B cell (primary cell): ENCODE measurements around the gene SPAG7. TPM values are rescaled to one million over a fixed set of nuclear protein-coding genes. Genes with fewer than 3 reads are reported as not detected.

Experiments used
- ATAC-seq: fragments of 200-7000 bp; cut with Tn5 transposase; one replicate; pipeline ENCODE4 v1.10.0; 2021; ENCODE audit warnings: low read depth, mild to moderate bottlenecking, moderate number of reproducible peaks, moderate library complexity
- CTCF ChIA-PET: fragments of 350-600 bp; sonication (Branson Sonifier 250); formaldehyde crosslinking; loops from one replicate; lab custom pipeline; 2021; ENCODE audit warnings: antibody characterized with exemption, inconsistent platforms; lab: Charles Lee
- POLR2A ChIA-PET: fragments of 350-600 bp; sonication (Branson Sonifier 250); formaldehyde crosslinking; loops from one replicate; lab custom pipeline; 2021; ENCODE audit warnings: antibody characterized with exemption; lab: Charles Lee
- DNase-seq: peaks from one replicate; pipeline ENCODE4 v3.0.0; 2013
- H2AFZ ChIP-seq: 2 replicates; pipeline ENCODE4 v1.6.1; 2012; ENCODE audit warnings: mild to moderate bottlenecking, low read depth, low read length; ENCODE audit not compliant: insufficient read depth, poor library complexity, severe bottlenecking
- H3K27ac ChIP-seq, 2 donors: 1 replicate in 1 of 2; 2 replicates in 1 of 2; pipeline ENCODE4 v1.5.1; 2012 to 2013; ENCODE audit warnings: low read length in 2 of 2, mild to moderate bottlenecking in 2 of 2, moderate library complexity in 1 of 2
- H3K27me3 ChIP-seq, 4 experiments: fragments of 200-600 bp in 1 of 4; sonication (generic) in 1 of 4; replicated peaks in 1 of 4; 1 replicate in 2 of 4; 2 replicates in 2 of 4; pipeline versions ENCODE4 v1.6.1 to v1.7.0; 2013 to 2016; ENCODE audit warnings: low read length in 3 of 4, mild to moderate bottlenecking in 2 of 4, mixed read lengths in 1 of 4, moderate library complexity in 1 of 4; ENCODE audit not compliant: insufficient read depth in 4 of 4, control insufficient read depth in 3 of 4; ENCODE audit errors: control extremely low read depth in 1 of 4
- H3K36me3 ChIP-seq, 2 experiments: replicated peaks in 1 of 2; 1 replicate in 1 of 2; 2 replicates in 1 of 2; pipeline versions ENCODE4 v1.6.1 to v1.7.1; 2013; ENCODE audit warnings: low read length in 1 of 2; ENCODE audit not compliant: insufficient read depth in 2 of 2, control insufficient read depth in 1 of 2; ENCODE audit errors: control extremely low read depth in 1 of 2, extremely low read depth in 1 of 2
- H3K4me1 ChIP-seq, 2 donors: fragments of 200-600 bp in 1 of 2; sonication (generic) in 1 of 2; 1 replicate in 1 of 2; 2 replicates in 1 of 2; pipeline versions ENCODE4 v1.5.1 to v1.6.1; 2013 to 2017; ENCODE audit warnings: low read length in 2 of 2; ENCODE audit not compliant: control insufficient read depth in 2 of 2, insufficient read depth in 2 of 2
- H3K4me2 ChIP-seq: replicated peaks from 2 replicates; pipeline ENCODE3; 2012; ENCODE audit warnings: mild to moderate bottlenecking, low read depth, low read length; ENCODE audit not compliant: poor library complexity, severe bottlenecking
- H3K4me3 ChIP-seq, 5 experiments: fragments of 200-600 bp in 1 of 5; sonication (generic) in 1 of 5; 1 replicate in 3 of 5; 2 replicates in 2 of 5; pipeline versions ENCODE4 v1.5.1 to v1.7.0; 2011 to 2016; ENCODE audit warnings: low read length in 4 of 5, mild to moderate bottlenecking in 4 of 5, low read depth in 2 of 5, control low read depth in 1 of 5, moderate library complexity in 1 of 5; ENCODE audit not compliant: insufficient read depth in 1 of 5; ENCODE audit errors: control extremely low read depth in 1 of 5, extremely low read depth in 1 of 5
- H3K79me2 ChIP-seq: fragments of 200-600 bp; sonication (generic); one replicate; pipeline ENCODE4 v1.6.0; 2016; ENCODE audit warnings: low read length; ENCODE audit not compliant: control insufficient read depth, insufficient read depth
- H3K9ac ChIP-seq: fragments of 200-600 bp; sonication (generic); 2 replicates; pipeline ENCODE4 v1.6.1; 2017; ENCODE audit warnings: mild to moderate bottlenecking, low read length, moderate library complexity
- H3K9me3 ChIP-seq, 3 donors: one replicate each; pipeline versions ENCODE4 v1.6.1 to v1.7.1; 2013; ENCODE audit warnings: low read length in 2 of 3; ENCODE audit not compliant: control insufficient read depth in 2 of 3, insufficient read depth in 1 of 3; ENCODE audit errors: control extremely low read depth in 1 of 3
- H4K20me1 ChIP-seq: 2 replicates; pipeline ENCODE4 v1.6.0; 2012; ENCODE audit warnings: mild to moderate bottlenecking, low read length; ENCODE audit not compliant: insufficient read depth, control insufficient read depth, poor library complexity, severe bottlenecking
- H3K27ac Mint-ChIP-seq: one replicate; pipeline ENCODE4 v1.8.0; 2021; ENCODE audit warnings: mixed read lengths
- H3K27me3 Mint-ChIP-seq: one replicate; pipeline ENCODE4 v1.8.0; 2021; ENCODE audit warnings: mixed read lengths
- H3K4me1 Mint-ChIP-seq: one replicate; pipeline ENCODE4 v1.8.0; 2021; ENCODE audit warnings: mixed read lengths
- H3K4me3 Mint-ChIP-seq: one replicate; pipeline ENCODE4 v1.8.0; 2021; ENCODE audit warnings: mixed read lengths
- H3K9me3 Mint-ChIP-seq: one replicate; pipeline ENCODE4 v1.8.0; 2022; ENCODE audit warnings: mixed read lengths; ENCODE audit not compliant: insufficient read depth
- CTCF ChIP-seq: fragments of 200-600 bp; IDR thresholded peaks from one replicate; pipeline ENCODE4 v1.8.0; 2022; ENCODE audit warnings: antibody characterized with exemption, mild to moderate bottlenecking
- EZH2 ChIP-seq: IDR thresholded peaks from 2 replicates; pipeline ENCODE4 v1.6.1; 2012; ENCODE audit warnings: borderline replicate concordance, low read depth, mild to moderate bottlenecking, moderate library complexity, low read length; ENCODE audit not compliant: insufficient read depth, poor library complexity, severe bottlenecking
- WGBS: methylation state at CpG from one replicate; pipeline ENCODE4 v1.1.5; 2013; ENCODE audit warnings: missing lambda C conversion rate; ENCODE audit not compliant: insufficient coverage; 5-methylcytosine and 5-hydroxymethylcytosine counted together
- intact Hi-C: fragments of 100-400 bp; cut with micrococcal nuclease; formaldehyde crosslinking; loops from one replicate; pipeline ENCODE4 v1.10.0; 2022
- polyA plus RNA-seq: library from polyadenylated mRNA; depleted of rRNA; stranded (reverse); fragments of >200 nt; gene quantifications from 2 replicates; pipeline ENCODE4 v1.2.3, GENCODE V29; 2012
- total RNA-seq, 2 donors: library from RNA; stranded (reverse); fragments of 120-200 nt in 1 of 2; gene quantifications; 1 replicate in 1 of 2; 2 replicates in 1 of 2; pipeline versions ENCODE4 v1.2.3 to v1.2.4, GENCODE V29; 2013 to 2022

SPAG7 gene
- total and polyA plus RNA-seq, 2 donors (not counting 1 experiment from before 2014, with no cell fraction given), result 43.4 to 52.5 TPM

GRCh38 chr17:5000237-5000639, 32.6 kb upstream of the SPAG7 start:
- peak overlapping the region; percentile 22 for H3K27ac Mint-ChIP-seq

More at GRCh38 chr17:5000237-5000639, 32.6 kb upstream of the SPAG7 start:
- Mint-ChIP-seq H3K9me3 (no peaks in the 10 kb centered on the region), H3K4me1 (peaks cover 21% of the 10 kb centered on the region), H3K4me3 (peak overlapping the region; percentile 32), H3K27me3 (no peaks in the 10 kb centered on the region)
- Histone ChIP-seq H3K9me3 (no peaks in the 10 kb centered on the region), H4K20me1 (peaks cover 8% of the 10 kb centered on the region), H3K36me3 (peaks cover 2 to 19% of the 10 kb centered on the region in 2 experiments), H3K79me2 (no peaks in the 10 kb centered on the region), H3K4me2 (no peak overlapping the region), H3K27ac (no peak overlapping the region), H3K4me1 (peaks cover 22 to 26% of the 10 kb centered on the region in 2 donors), H3K27me3 (peaks cover 0 to 20% (median under 1%) of the 10 kb centered on the region in 4 experiments), H3K4me3 (no peak overlapping the region), H2AFZ (no peak overlapping the region), H3K9ac (no peak overlapping the region)
- ATAC-seq (no peak), DNase-seq (no peak)
- intact Hi-C loops, result no loop called here
- ChIA-PET POLR2A (no interaction called here), CTCF (interaction anchor here (0.7 to 3.5 kb wide), 3 partner anchors 12 to 62 kb away, joined by 4 to 26 read pairs (median 4); partner anchors contain the start of gene CAMTA2)
- TF ChIP-seq CTCF, result no peak
- TF ChIP-seq EZH2, result no peak
- WGBS, result over 99% methylated on average over 10 of the region's 11 CpGs
